Mammary epithelial cell (primary cell): ENCODE measurements around the gene GDF15.

Source experiments
- EZH2 ChIP-seq: IDR thresholded peaks from 2 replicates; pipeline ENCODE4 v1.6.1; 2012; ENCODE audit warnings: low read length, inconsistent platforms, borderline replicate concordance
- TF ChIP-seq, protein P1 (sequence below), 2 donors: IDR thresholded peaks in 1 of 2; conservative IDR thresholded peaks in 1 of 2; 2 replicates each; pipeline ENCODE4 v1.5.1; 2011 to 2012; ENCODE audit warnings: inconsistent platforms in 2 of 2, low read length in 2 of 2, mild to moderate bottlenecking in 2 of 2, control low read depth in 1 of 2, low read depth in 1 of 2; ENCODE audit not compliant: insufficient read depth in 1 of 2; ENCODE audit errors: extremely low read depth in 1 of 2

DNA sequence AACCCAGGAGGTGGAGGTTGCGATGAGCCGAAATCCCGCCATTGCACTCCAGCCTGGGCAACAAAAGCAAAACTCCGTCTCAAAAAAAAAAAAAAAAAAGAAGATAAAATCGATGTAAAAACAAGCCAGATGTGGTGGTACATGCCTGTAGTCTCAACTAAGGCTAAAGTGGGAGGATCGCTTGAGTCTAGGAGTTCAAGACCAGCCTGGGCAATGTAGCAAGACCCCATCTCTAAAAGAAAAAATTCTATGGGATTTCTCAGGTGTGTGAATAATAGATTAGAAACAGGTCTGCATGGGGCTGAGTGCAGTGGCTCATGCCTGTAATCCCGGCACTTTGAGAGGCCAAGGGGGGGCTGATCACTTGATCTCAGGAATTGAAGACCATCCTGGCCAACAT lies 34.4 kb upstream of the GDF15 start:
- TF ChIP-seq, protein P1, sequence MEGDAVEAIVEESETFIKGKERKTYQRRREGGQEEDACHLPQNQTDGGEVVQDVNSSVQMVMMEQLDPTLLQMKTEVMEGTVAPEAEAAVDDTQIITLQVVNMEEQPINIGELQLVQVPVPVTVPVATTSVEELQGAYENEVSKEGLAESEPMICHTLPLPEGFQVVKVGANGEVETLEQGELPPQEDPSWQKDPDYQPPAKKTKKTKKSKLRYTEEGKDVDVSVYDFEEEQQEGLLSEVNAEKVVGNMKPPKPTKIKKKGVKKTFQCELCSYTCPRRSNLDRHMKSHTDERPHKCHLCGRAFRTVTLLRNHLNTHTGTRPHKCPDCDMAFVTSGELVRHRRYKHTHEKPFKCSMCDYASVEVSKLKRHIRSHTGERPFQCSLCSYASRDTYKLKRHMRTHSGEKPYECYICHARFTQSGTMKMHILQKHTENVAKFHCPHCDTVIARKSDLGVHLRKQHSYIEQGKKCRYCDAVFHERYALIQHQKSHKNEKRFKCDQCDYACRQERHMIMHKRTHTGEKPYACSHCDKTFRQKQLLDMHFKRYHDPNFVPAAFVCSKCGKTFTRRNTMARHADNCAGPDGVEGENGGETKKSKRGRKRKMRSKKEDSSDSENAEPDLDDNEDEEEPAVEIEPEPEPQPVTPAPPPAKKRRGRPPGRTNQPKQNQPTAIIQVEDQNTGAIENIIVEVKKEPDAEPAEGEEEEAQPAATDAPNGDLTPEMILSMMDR (conservative IDR thresholded peaks at IDR 0.05 in 1 of 2, IDR thresholded peaks at IDR 0.05 in 1 of 2; ENCODE audit: extremely low read depth in 1 of 2, insufficient read depth in 1 of 2, low read depth in 1 of 2, low read length in 2 of 2): no peak
- TF ChIP-seq EZH2: no peak
